ENCODE data around the gene NME3. TPM values are rescaled to one million over a fixed set of nuclear protein-coding genes. Genes with fewer than 3 reads are reported as not detected.

Gene NME3
- total and polyA plus RNA-seq, 2 of the 13 experiments (the other 11 are each of a cell fraction or from before 2014, with no cell fraction given), result 10.4 to 15.9 TPM

DNA sequence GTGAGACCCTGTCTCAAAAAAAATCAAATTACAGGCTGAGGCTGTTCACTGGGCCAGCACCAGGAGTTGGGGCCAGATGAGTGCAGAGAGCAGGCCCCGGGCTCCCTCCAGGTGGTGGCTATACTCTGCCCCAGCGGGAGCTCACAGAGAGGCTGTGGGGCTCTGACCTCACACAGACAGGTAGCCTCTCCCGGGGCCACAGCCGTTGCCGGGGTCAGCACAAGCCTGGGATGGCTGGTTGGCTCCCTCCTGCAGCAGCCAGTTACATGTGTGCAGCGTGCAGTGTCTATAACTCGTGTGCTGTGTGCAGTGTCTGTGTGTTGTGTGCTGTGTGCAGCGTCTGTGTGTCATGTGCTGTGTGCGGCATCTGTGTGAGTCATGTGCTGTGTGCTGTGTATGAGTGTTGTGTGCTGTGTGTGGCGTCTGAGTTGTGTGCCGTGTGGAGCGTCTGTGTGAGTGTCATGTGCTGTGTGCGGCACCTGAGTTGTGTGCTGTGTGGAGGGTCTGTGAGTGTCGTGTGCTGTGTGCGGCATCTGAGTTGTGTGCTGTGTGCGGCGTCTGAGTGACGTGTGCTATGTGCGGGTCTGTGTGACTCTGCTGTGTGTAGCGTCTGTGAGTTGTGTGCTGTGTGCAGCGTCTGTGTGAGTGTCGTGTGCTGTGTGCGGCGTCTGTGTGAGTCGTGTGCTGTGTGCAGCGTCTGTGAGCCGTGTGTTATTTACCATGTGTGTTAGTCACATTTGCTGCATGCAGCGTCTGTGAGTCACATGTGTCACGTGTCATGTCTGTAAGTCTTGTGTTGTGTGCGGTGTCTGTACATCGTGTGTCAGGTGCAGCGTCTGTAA lies 44.5 kb downstream of the NME3 start:
- POLR2A ChIA-PET, result no interaction called here

DNA sequence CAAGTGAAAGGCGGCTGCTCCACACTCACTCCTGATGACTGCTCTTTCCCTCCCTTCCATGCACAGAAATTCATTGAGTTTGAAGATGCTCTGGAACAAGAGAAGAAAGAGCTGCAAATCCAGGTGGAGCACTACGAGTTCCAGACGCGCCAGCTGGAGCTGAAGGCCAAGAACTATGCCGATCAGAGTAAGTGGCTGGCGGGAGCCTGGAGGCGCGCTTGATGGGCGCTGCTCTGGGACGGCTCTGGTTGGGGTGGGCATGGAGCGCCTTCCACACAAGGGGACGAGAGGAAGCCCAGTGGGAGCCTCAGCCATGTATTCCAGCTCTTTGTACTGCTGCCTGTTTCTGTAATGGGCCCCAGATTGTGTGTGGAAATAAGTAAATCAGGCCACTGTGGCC lies 46.9 kb downstream of the NME3 start:
- intact Hi-C loops (cut with micrococcal nuclease; ENCODE audit: unreplicated experiment), result no loop called here
- Histone ChIP-seq H2AFZ (ENCODE audit: low read length) (no peak overlapping the region), H3K4me1 (ENCODE audit: insufficient read depth, low read length) (peaks cover 41% of the 10 kb centered on the region), H4K20me1 (ENCODE audit: insufficient read depth, low read length) (peaks cover 10% of the 10 kb centered on the region), H3K9ac (ENCODE audit: insufficient read depth, low read depth, low read length) (no peak overlapping the region), H3K4me3 (replicated peaks in 1 of 3; ENCODE audit: insufficient read depth in 1 of 3, low read depth in 2 of 3, low read length in 3 of 3) (no peak overlapping the region), H3K9me3 (ENCODE audit: low read length) (no peaks in the 10 kb centered on the region), H3K79me2 (ENCODE audit: insufficient read depth, low read length) (peaks cover 6% of the 10 kb centered on the region), H3K27ac (ENCODE audit: extremely low read length, insufficient read depth, low read length) (no peak overlapping the region), H3K4me2 (ENCODE audit: low read depth, low read length) (no peak overlapping the region), H3K36me3 (replicated peaks in 1 of 2; ENCODE audit: control insufficient read depth in 1 of 2, insufficient read depth in 2 of 2, low read length in 2 of 2) (peaks cover 27 to 39% of the 10 kb centered on the region in 2 experiments; a peak in 4 of 5 replicates), H3K27me3 (ENCODE audit: control insufficient read depth in 1 of 2, insufficient read depth in 2 of 2, low read length in 2 of 2) (no peaks in the 10 kb centered on the region)
- ATAC-seq (no peak), DNase-seq (ENCODE audit: low spot score) (no peak), FAIRE-seq (no peak)
- POLR2A ChIA-PET, result interaction anchor here (1.7 kb wide), 1 partner anchor 46 kb away, joined by 8 read pairs; the partner anchor contains the start of gene JPT2
- CTCF ChIA-PET (ENCODE audit: low intra/inter-chr PET ratio, low total read pairs), result no interaction called here
- BruUV-seq (replicated peaks), result no TSS peak
- in situ Hi-C loops (cut with HindIII; ENCODE audit: extremely low pct_ligation_motif_present, low pct_unique_long_range_greater_than_20kb), result no loop called here
- WGBS (ENCODE audit: low lambda C conversion rate), result 96% methylated on average over 8 of the region's 12 CpGs
- TF ChIP-seq BORCS8-MEF2B (CRISPR knock-in tag; IDR thresholded peaks at IDR 0.05) (no peak), HOXA3 (CRISPR knock-in tag; IDR thresholded peaks at IDR 0.05) (no peak), ZSCAN12 (CRISPR knock-in tag; IDR thresholded peaks at IDR 0.05) (no peak), ZNF547 (CRISPR knock-in tag; IDR thresholded peaks at IDR 0.05) (no peak), ZNF598 (CRISPR knock-in tag; IDR thresholded peaks at IDR 0.05; ENCODE audit: borderline replicate concordance) (no peak), ZC3H4 (CRISPR knock-in tag; IDR thresholded peaks at IDR 0.05; ENCODE audit: borderline replicate concordance) (no peak), YEATS2 (CRISPR knock-in tag; IDR thresholded peaks at IDR 0.05; ENCODE audit: borderline replicate concordance) (no peak), PLRG1 (conservative IDR thresholded peaks at IDR 0.05) (no peak), TGIF2 (CRISPR knock-in tag; IDR thresholded peaks at IDR 0.05) (no peak), KLF11 (CRISPR knock-in tag; IDR thresholded peaks at IDR 0.05) (no peak)
- TF ChIP-seq, protein P1, sequence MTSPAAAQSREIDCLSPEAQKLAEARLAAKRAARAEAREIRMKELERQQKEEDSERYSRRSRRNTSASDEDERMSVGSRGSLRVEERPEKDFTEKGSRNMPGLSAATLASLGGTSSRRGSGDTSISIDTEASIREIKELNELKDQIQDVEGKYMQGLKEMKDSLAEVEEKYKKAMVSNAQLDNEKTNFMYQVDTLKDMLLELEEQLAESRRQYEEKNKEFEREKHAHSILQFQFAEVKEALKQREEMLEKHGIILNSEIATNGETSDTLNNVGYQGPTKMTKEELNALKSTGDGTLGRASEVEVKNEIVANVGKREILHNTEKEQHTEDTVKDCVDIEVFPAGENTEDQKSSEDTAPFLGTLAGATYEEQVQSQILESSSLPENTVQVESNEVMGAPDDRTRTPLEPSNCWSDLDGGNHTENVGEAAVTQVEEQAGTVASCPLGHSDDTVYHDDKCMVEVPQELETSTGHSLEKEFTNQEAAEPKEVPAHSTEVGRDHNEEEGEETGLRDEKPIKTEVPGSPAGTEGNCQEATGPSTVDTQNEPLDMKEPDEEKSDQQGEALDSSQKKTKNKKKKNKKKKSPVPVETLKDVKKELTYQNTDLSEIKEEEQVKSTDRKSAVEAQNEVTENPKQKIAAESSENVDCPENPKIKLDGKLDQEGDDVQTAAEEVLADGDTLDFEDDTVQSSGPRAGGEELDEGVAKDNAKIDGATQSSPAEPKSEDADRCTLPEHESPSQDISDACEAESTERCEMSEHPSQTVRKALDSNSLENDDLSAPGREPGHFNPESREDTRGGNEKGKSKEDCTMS (CRISPR knock-in tag; conservative IDR thresholded peaks at IDR 0.05), result no peak

More for the DNA sequence above, 44.5 kb downstream of the NME3 start:
- in situ Hi-C loops (cut with HindIII; ENCODE audit: extremely low pct_ligation_motif_present, low pct_unique_long_range_greater_than_20kb), result no loop called here
- peak; percentile 62 for TF ChIP-seq AGO2 (optimal IDR thresholded peaks at IDR 0.05; ENCODE audit: low read depth, low read length)
- TF ChIP-seq TSC22D2 (CRISPR knock-in tag; IDR thresholded peaks at IDR 0.05; ENCODE audit: borderline replicate concordance), result no peak
- peak; percentile 68 for TF ChIP-seq MNT (IDR thresholded peaks at IDR 0.05)
- no TSS peak for BruUV-seq (replicated peaks)
- Histone ChIP-seq H3K27ac (ENCODE audit: extremely low read length, insufficient read depth, low read length) (no peak overlapping the region), H3K4me2 (ENCODE audit: low read depth, low read length) (no peak overlapping the region), H3K9me3 (ENCODE audit: low read length) (no peaks in the 10 kb centered on the region), H3K9ac (ENCODE audit: insufficient read depth, low read depth, low read length) (no peak overlapping the region), H3K27me3 (ENCODE audit: control insufficient read depth in 1 of 2, insufficient read depth in 2 of 2, low read length in 2 of 2) (no peaks in the 10 kb centered on the region; a peak in 1 of 5 replicates), H3K4me1 (ENCODE audit: insufficient read depth, low read length) (peaks cover 22% of the 10 kb centered on the region), H2AFZ (ENCODE audit: low read length) (no peak overlapping the region), H4K20me1 (ENCODE audit: insufficient read depth, low read length) (peaks cover 10% of the 10 kb centered on the region), H3K36me3 (replicated peaks in 1 of 2; ENCODE audit: control insufficient read depth in 1 of 2, insufficient read depth in 2 of 2, low read length in 2 of 2) (peaks cover 29 to 54% of the 10 kb centered on the region in 2 experiments; a peak in 4 of 5 replicates), H3K4me3 (replicated peaks in 1 of 3; ENCODE audit: insufficient read depth in 1 of 3, low read depth in 2 of 3, low read length in 3 of 3) (no peak overlapping the region), H3K79me2 (ENCODE audit: insufficient read depth, low read length) (peaks cover 6% of the 10 kb centered on the region)
- ATAC-seq (no peak), FAIRE-seq (no peak), DNase-seq (ENCODE audit: low spot score) (no peak)
- CTCF ChIA-PET (ENCODE audit: low intra/inter-chr PET ratio, low total read pairs), result no interaction called here
- intact Hi-C loops (cut with micrococcal nuclease; ENCODE audit: unreplicated experiment), result no loop called here
- 97% methylated on average over 24 of the region's 32 CpGs for WGBS (ENCODE audit: low lambda C conversion rate)

All from HepG2 (cell line).